SU-DHL-6 (cell line): ENCODE measurements around the gene WNT7B.

Source experiments
- CTCF ChIP-seq: fragments of 200-600 bp; sonication (generic); IDR thresholded peaks from one replicate; pipeline ENCODE4 v1.5.1; 2017; ENCODE audit warnings: antibody characterized with exemption, mild to moderate bottlenecking, low read length, moderate library complexity; ENCODE audit not compliant: insufficient read depth, poor library complexity, severe bottlenecking
- EZH2phosphoT487 ChIP-seq: fragments of 200-600 bp; sonication (generic), shearing (Covaris generic); conservative IDR thresholded peaks from 2 replicates; pipeline ENCODE4 v1.6.1; 2018; ENCODE audit warnings: mild to moderate bottlenecking, antibody characterized with exemption, low read length, moderate library complexity, mixed read lengths

GRCh38 chr22:45877651-45878050, 99.3 kb downstream of the WNT7B start:
- no peak for TF ChIP-seq CTCF
- no peak for TF ChIP-seq EZH2phosphoT487
